Stimulated activated CD8-positive, alpha-beta memory T cell treated with anti-CD3 and anti-CD28 coated beads, Interleukin-15, amount 100 ng/mL, for 1 hour (primary cell): Measurements from ENCODE around the gene CALCB.
A peak's percentile ranks its signal among the peaks of the same experiment; 100 is the strongest.

Source experiments
- DNase-seq: peaks from one replicate; pipeline ENCODE4 v3.0.0-alpha.2; 2020; ENCODE audit warnings: low read depth

Gene CALCB

DNA sequence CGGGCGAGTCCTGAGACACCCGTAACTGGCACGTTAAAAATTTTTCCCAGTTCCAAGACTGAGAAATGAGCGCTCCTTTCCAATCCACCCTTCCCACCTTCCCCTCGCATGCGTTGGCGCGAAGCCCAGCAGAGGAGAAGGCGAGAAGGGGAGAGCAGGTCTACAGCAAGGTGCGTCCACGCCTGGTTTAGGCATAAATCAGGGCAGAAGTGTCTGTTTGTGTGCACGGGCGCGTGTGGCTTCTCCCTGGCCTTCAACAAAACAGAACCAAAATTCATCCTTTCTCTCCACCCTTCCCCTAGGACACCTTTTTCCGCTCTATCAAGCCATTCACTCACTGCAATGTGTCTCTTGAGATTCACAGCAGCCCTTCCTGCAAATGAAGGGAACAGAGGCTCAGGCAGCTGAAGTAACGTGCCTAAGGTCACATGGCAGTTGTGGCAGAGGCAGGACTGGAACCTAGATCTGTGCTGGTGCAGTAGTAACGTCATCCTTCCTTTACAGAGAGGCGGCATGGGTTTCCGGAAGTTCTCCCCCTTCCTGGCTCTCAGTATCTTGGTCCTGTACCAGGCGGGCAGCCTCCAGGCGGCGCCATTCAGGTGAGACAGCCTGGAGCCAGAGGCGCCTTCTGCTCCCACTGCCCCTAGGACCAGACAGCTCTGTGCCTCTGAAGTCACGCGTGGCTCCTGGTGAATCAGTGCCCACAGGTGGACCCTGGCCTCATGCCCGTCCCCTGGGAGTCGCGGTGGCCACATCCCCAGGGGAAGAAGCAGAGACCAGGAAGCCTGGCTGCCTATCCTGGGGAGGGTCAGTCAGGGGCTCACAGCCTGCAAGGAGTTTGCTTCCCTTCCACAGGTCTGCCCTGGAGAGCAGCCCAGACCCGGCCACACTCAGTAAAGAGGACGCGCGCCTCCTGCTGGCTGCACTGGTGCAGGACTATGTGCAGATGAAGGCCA, 1.1 kb downstream of the CALCB start:
- DNase-seq = peak; percentile 76

GRCh38 chr11:15075162-15075526, 1.8 kb downstream of the CALCB start:
- no peak for DNase-seq

DNA sequence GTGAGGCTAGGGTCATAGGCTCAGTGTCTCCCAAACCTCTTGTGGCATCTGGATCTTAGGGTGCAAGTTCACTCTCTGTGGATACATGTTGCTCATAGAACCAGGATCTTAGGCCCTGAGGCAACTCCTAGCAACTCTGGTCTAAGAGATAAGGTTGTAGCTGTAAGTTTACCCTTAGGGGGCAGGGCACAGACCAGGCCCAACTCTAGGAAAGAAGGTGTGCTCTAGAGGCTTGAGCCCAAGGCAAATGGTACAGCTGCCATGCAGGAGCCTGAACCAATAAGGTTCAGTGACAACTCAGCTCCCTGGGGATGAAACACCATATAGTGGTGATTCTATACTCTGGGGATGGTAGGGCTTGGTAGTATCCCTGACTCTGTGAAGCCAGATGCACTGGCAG, 17.8 kb downstream of the CALCB start:
- DNase-seq = no peak

GRCh38 chr11:15091625-15092024, 18.2 kb downstream of the CALCB start:
- no peak for DNase-seq

DNA sequence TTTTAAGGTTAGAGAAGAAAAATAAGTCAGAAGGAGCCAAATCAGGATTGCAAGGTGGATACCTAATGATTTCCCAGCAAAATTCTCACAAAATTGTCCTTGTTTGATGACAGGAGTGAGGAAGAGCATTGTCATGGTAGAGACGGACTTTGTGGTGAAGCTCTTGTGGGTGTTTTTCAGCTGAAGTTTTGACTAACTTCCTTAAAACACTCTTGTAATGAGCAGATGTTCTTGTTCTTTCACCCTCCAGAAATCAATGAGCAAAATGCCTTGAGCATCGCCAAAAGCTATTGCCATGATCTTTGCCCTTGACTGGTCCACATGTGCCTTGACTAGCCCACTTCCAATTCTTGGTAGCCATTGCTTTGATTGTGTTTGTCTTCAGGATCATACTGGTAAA, 20.0 kb downstream of the CALCB start:
- DNase-seq = no peak

DNA sequence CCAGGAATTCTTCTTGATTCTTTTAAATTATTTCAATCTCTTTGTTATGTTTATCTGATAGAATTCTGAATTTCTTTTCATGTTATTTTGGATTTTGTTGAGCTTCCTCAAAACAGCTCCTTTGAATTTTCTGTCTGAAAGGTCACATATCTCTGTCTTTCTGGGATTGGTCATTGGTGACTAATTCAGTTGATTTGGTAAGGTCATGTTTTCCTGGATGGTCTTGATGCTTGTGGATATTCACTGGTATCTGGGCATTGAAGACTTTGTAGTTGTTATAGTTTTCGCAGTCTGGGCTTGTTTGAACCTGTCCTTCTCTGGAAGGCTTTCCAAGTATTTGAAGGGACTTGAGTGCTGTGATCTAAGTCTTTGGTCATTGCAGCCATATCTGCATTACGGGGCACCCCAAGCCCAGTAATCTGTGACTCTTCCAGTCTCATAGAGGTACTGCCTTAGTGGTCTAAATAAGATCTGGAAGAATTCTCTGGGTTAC, 22.4 kb downstream of the CALCB start:
- DNase-seq = no peak

- DNase-seq = no peak
Observed at GRCh38 chr11:15097411-15097810, 24.0 kb downstream of the CALCB start.

DNA sequence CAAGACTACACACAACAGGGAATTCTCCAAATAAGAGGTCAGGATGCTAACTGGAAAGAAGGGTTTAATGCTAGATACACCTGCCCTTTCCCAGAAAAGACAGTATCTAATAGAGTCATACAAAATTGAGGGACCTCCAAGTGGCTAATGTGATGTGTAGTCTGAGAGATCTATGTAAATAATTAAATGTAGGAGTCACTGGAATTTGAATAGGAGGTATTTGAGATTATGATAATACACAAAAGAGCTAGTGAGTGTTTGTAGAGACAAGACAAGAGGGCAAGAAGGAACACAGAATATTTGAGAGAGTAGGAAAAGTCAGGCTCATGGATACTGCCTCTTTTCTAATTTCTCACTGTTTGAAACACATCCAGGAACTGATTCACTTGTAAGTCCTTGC, 25.9 kb downstream of the CALCB start:
- DNase-seq = no peak

DNA sequence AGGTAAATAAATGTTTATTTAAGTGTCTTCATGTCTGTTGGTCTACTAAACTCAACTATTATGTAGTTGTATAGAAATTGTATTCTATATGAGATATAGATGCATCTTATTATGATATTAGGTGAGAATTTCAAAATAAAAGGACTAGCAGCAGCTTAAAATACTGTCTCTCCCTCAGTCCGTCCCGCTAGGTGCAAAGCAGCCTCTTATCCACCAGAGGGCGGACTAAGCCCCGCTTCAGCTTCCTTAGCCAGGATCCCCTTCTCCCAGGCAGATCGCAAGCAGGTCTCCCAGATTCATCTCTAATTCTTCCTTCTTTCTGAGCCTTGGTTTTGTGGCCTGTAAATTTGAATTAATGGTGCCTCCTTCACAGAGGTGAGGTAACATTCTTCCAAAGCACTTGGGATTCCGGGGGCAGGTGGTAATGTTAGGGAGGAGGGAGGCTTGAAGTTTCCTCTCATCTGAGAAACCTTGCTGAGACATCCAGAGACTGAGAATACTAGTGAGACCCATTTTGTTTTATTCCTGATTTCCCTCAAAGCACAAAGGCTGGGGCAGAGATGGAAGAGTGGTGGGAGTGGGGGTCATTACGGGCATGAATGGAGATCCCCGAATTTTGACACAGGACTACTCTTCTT, 27.8 kb downstream of the CALCB start:
- DNase-seq = peak; percentile 21

- no peak for DNase-seq
Observed at GRCh38 chr11:15104166-15104565, 30.8 kb downstream of the CALCB start.

- no peak for DNase-seq
Observed at GRCh38 chr11:15106201-15106965, 33.0 kb downstream of the CALCB start.

DNA sequence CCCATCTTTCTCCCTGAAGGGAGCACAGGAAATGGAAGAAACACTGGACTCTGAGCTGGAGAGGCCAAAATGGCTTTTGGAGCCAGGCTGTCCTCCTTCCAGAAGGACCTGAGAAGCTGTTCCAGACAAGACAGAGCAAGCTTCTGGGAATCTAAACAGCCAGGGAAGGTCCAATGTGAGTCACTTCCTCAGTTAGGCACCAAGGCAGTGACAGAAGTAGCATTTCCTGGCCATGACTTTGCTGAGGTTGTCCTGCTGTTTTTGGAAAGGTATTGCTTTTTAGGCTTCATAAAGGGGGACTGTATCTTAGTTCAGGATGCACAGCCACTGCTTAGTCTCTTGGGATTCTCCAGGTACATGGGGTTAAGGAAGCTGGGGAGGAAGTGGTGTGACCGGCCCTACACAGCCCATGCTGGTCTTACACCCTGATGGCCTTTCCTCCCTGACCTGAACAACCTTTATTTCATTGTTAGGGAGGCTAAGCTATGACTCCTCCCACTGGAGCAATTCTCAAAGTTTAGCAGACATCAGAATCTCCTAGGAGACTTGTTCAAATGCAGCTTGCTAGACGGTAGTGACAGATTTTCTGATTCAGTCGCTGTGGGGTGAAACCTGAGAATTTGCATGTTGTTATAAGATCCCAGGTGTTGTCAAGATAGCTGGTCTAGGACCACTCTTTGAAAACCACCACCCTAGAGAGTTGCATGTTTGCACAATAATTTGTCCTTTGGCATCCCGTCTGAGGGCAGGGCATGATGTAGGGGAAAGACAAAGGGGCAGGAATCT, 34.5 kb downstream of the CALCB start:
- DNase-seq = no peak

DNA sequence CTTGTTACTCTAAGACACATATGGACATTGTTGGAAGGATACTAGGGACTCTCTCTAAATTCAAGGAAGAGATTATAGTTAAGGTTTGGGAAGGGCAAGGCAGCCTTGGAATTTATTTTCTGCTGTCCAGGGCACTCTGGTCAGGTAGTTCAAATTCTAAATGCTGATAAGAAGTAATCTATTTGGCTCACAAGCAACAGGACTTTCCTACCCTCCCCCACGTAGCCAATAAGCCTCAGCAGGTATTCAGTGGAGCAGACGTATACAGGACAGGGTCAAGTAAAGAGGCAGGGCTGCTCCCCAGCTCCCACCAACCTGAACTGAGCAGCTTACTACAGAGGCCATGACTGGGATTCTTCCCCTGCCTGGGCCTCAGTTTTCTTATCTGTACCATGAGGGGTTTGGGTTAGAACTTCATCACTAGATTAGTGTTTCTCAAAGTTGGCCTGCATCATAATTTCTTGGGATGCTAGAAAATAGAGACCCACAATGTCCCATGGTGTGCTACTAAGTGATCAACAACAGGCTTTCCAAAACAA, 35.3 kb downstream of the CALCB start:
- no peak for DNase-seq

DNA sequence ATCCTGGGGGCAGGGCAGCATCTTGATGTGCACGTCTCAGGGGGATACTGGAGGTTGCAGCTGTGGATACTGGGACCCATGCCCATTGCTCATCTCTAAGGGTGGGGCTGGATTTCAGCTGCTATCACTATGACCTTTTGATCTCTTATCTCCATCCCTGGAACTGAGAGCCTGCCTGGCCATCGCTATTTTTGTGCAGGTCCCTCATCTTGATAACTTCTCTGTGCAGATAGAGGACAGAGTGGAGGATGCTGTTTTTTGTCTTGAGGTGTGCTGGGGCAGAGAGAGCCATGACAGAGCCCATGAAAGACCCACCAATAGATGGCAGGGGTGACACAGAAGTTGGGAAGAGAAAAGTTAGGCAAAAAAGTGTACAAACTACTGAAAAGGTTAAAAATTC, 36.2 kb downstream of the CALCB start:
- no peak for DNase-seq

- no peak for DNase-seq
Observed at GRCh38 chr11:15111215-15111614, 37.8 kb downstream of the CALCB start.

GRCh38 chr11:15112131-15112541, 38.7 kb downstream of the CALCB start:
- no peak for DNase-seq

GRCh38 chr11:15113381-15113780, 40.0 kb downstream of the CALCB start:
- DNase-seq = no peak

GRCh38 chr11:15114501-15115475, 41.4 kb downstream of the CALCB start, which contains the start of gene INSC:
Gene INSC, plus strand, starts transcription at chr11:15114923. Its CDS starts 34,252 bp downstream, at chr11:15149175.
- no peak for DNase-seq

- DNase-seq = no peak
Observed at GRCh38 chr11:15115686-15116085, 42.3 kb downstream of the CALCB start.

DNA sequence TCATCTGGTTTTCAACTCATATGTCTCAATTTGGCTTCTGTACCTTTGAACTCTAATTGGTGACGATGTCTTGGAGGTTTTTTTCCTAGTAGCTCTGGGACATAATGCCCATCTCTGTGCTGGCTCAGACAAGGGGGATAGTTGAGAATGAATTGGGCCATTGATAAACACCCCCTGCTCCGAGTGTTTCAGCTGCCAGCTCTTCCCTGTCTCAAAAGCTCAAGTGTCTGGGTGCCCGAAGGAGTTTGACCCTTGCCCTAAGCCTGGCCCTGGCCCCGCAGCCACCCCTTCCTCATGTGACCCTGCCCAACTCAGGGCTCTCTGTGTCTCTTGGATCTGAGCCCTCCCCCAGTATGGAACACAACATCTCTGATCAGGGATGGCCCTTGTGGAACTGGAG, 44.4 kb downstream of the CALCB start:
- no peak for DNase-seq
